HEK293 (cell line): ENCODE measurements around the gene C6orf136.
A peak's percentile ranks its signal among the peaks of the same experiment; 100 is the strongest.

Experiments used
- EGR2 ChIP-seq: fragments of 450-650 bp; formaldehyde crosslinking; IDR thresholded peaks from 2 replicates; pipeline ENCODE4 v1.5.1; 2016; ENCODE audit warnings: low read depth, missing biosample characterization, missing genetic modification characterization
- ELK4 ChIP-seq: IDR thresholded peaks from 2 replicates; pipeline ENCODE4 v1.6.1; 2011; ENCODE audit warnings: mild to moderate bottlenecking, low read depth, low read length, borderline replicate concordance
- OSR2 ChIP-seq: fragments of 450-650 bp; formaldehyde crosslinking; IDR thresholded peaks from 2 replicates; pipeline ENCODE4 v1.5.1; 2016; ENCODE audit warnings: missing biosample characterization, missing genetic modification characterization
- PATZ1 ChIP-seq: fragments of 450-650 bp; formaldehyde crosslinking; IDR thresholded peaks from 2 replicates; pipeline ENCODE4 v1.5.1; 2016; ENCODE audit warnings: missing biosample characterization, missing genetic modification characterization
- PRDM10 ChIP-seq: fragments of 450-650 bp; formaldehyde crosslinking; IDR thresholded peaks from 2 replicates; pipeline ENCODE4 v1.5.1; 2016; ENCODE audit warnings: missing biosample characterization, missing genetic modification characterization
- SP2 ChIP-seq: fragments of 450-650 bp; formaldehyde crosslinking; IDR thresholded peaks from 2 replicates; pipeline ENCODE4 v1.5.1; 2016; ENCODE audit warnings: missing biosample characterization, missing genetic modification characterization
- TSHZ1 ChIP-seq: fragments of 450-650 bp; formaldehyde crosslinking; IDR thresholded peaks from 2 replicates; pipeline ENCODE4 v1.5.1; 2016; ENCODE audit warnings: missing biosample characterization, missing genetic modification characterization, borderline replicate concordance
- ZBTB20 ChIP-seq: fragments of 450-650 bp; formaldehyde crosslinking; IDR thresholded peaks from 2 replicates; pipeline ENCODE4 v1.5.1; 2016; ENCODE audit warnings: missing biosample characterization, missing genetic modification characterization
- ZBTB48 ChIP-seq: fragments of 450-650 bp; formaldehyde crosslinking; IDR thresholded peaks from 2 replicates; pipeline ENCODE4 v1.5.1; 2016; ENCODE audit warnings: missing biosample characterization, missing genetic modification characterization
- ZBTB49 ChIP-seq: fragments of 450-650 bp; formaldehyde crosslinking; IDR thresholded peaks from 2 replicates; pipeline ENCODE4 v1.5.1; 2016; ENCODE audit warnings: missing biosample characterization, missing genetic modification characterization, low read depth
- ZBTB8A ChIP-seq: fragments of 450-650 bp; formaldehyde crosslinking; IDR thresholded peaks from 2 replicates; pipeline ENCODE4 v1.5.1; 2016; ENCODE audit warnings: missing biosample characterization, missing genetic modification characterization
- ZNF169 ChIP-seq: fragments of 450-650 bp; formaldehyde crosslinking; IDR thresholded peaks from 2 replicates; pipeline ENCODE4 v1.5.1; 2016; ENCODE audit warnings: missing biosample characterization, missing genetic modification characterization
- ZNF18 ChIP-seq: fragments of 450-650 bp; formaldehyde crosslinking; IDR thresholded peaks from 2 replicates; pipeline ENCODE4 v1.5.1; 2016; ENCODE audit warnings: missing biosample characterization, missing genetic modification characterization
- ZNF19 ChIP-seq: fragments of 450-650 bp; formaldehyde crosslinking; IDR thresholded peaks from 2 replicates; pipeline ENCODE4; 2016; ENCODE audit warnings: missing biosample characterization, missing genetic modification characterization, low read depth
- ZNF354C ChIP-seq: fragments of 450-650 bp; formaldehyde crosslinking; IDR thresholded peaks from 2 replicates; pipeline ENCODE4 v1.5.1; 2016; ENCODE audit warnings: missing biosample characterization, missing genetic modification characterization, low read depth, borderline replicate concordance
- ZNF629 ChIP-seq: fragments of 450-650 bp; formaldehyde crosslinking; IDR thresholded peaks from 2 replicates; pipeline ENCODE4 v1.5.1; 2017; ENCODE audit warnings: missing biosample characterization, missing genetic modification characterization
- ZNF660 ChIP-seq: fragments of 450-650 bp; IDR thresholded peaks from 2 replicates; pipeline ENCODE4 v1.5.1; 2018; ENCODE audit warnings: missing biosample characterization, mild to moderate bottlenecking, missing genetic modification characterization
- ZNF830 ChIP-seq: fragments of 450-650 bp; IDR thresholded peaks from 2 replicates; pipeline ENCODE4 v1.5.0; 2018; ENCODE audit warnings: missing biosample characterization, missing genetic modification characterization, low read depth, mild to moderate bottlenecking, moderate library complexity
- ZSCAN5A ChIP-seq: fragments of 450-650 bp; formaldehyde crosslinking; IDR thresholded peaks from 2 replicates; pipeline ENCODE4 v1.5.1; 2016; ENCODE audit warnings: missing biosample characterization, missing genetic modification characterization

Gene C6orf136

GRCh38 chr6:30647242-30648116 lies 546 bp downstream of the C6orf136 start (continued):
- TF ChIP-seq PATZ1 (tag by site-specific recombination) (peak; percentile 88), ZNF830 (tag by site-specific recombination) (no peak), ZNF18 (tag by site-specific recombination) (no peak; the same call in 1 of the 2 replicates), ELK4 (no peak), ZBTB20 (tag by site-specific recombination) (peak; percentile 86; the same call in 1 of the 2 replicates), OSR2 (tag by site-specific recombination) (0 out of 2 replicates have a peak, but pooled peaks have one; percentile 10), EGR2 (peak; percentile 65), ZNF660 (tag by site-specific recombination) (no peak; the same call in 1 of the 2 replicates), ZBTB48 (tag by site-specific recombination) (peak; percentile 97), ZNF629 (tag by site-specific recombination) (peak; percentile 45; the same call in 1 of the 2 replicates), ZBTB8A (tag by site-specific recombination) (peak; percentile 93), ZSCAN5A (tag by site-specific recombination) (peak; percentile 96), ZNF19 (tag by site-specific recombination) (no peak), SP2 (tag by site-specific recombination) (peak; percentile 85), PRDM10 (tag by site-specific recombination) (peak; percentile 66), ZNF354C (tag by site-specific recombination) (no peak), ZBTB49 (tag by site-specific recombination) (no peak), ZNF169 (tag by site-specific recombination) (peak; percentile 48; the same call in 1 of the 2 replicates), TSHZ1 (no peak; the same call in 1 of the 2 replicates)
